Endothelial cell (in vitro differentiated cells): ENCODE results near the gene WWP2. TPM values are rescaled to one million over a fixed set of nuclear protein-coding genes. Genes with fewer than 3 reads are reported as not detected.

ENCODE experiments used
- DNase-seq: peaks from one replicate; pipeline ENCODE4 v3.0.0; 2021; ENCODE audit warnings: low spot score
- H3K27ac Mint-ChIP-seq: one replicate; pipeline ENCODE4 v1.8.0; 2021; ENCODE audit warnings: mixed read lengths, inconsistent platforms; ENCODE audit not compliant: unreplicated experiment
- H3K27me3 Mint-ChIP-seq: one replicate; pipeline ENCODE4 v1.8.0; 2021; ENCODE audit warnings: mild to moderate bottlenecking, moderate library complexity, mixed read lengths, inconsistent platforms; ENCODE audit not compliant: unreplicated experiment
- H3K36me3 Mint-ChIP-seq: one replicate; pipeline ENCODE4 v1.8.0; 2021; ENCODE audit warnings: mild to moderate bottlenecking, low read depth, mixed read lengths, inconsistent platforms; ENCODE audit not compliant: unreplicated experiment
- H3K4me1 Mint-ChIP-seq: one replicate; pipeline ENCODE4 v1.8.0; 2021; ENCODE audit warnings: mild to moderate bottlenecking, mixed read lengths, inconsistent platforms; ENCODE audit not compliant: unreplicated experiment
- H3K4me3 Mint-ChIP-seq: one replicate; pipeline ENCODE4 v1.8.0; 2021; ENCODE audit warnings: mild to moderate bottlenecking, mixed read lengths, inconsistent platforms; ENCODE audit not compliant: unreplicated experiment
- H3K9me3 Mint-ChIP-seq: one replicate; pipeline ENCODE4 v1.8.0; 2021; ENCODE audit warnings: mixed read lengths, inconsistent platforms; ENCODE audit not compliant: unreplicated experiment
- total RNA-seq: library from RNA; stranded (reverse); fragmentation: NEBNext Ultra II Directional; extraction: Animal tissue kit (Norgen Biotek cat#: 25700); gene quantifications from one replicate; pipeline ENCODE4 v1.2.1, GENCODE V29; 2021; ENCODE audit not compliant: unreplicated experiment
- TF ChIP-seq, protein P1 (sequence below): fragments of 200-600 bp; sonication (generic); IDR thresholded peaks from one replicate; pipeline ENCODE4 v1.5.0; 2021; ENCODE audit warnings: antibody characterized with exemption; ENCODE audit not compliant: unreplicated experiment

WWP2 gene
- total RNA-seq, 1 donor from 2014 or later: 35.3 TPM

DNA sequence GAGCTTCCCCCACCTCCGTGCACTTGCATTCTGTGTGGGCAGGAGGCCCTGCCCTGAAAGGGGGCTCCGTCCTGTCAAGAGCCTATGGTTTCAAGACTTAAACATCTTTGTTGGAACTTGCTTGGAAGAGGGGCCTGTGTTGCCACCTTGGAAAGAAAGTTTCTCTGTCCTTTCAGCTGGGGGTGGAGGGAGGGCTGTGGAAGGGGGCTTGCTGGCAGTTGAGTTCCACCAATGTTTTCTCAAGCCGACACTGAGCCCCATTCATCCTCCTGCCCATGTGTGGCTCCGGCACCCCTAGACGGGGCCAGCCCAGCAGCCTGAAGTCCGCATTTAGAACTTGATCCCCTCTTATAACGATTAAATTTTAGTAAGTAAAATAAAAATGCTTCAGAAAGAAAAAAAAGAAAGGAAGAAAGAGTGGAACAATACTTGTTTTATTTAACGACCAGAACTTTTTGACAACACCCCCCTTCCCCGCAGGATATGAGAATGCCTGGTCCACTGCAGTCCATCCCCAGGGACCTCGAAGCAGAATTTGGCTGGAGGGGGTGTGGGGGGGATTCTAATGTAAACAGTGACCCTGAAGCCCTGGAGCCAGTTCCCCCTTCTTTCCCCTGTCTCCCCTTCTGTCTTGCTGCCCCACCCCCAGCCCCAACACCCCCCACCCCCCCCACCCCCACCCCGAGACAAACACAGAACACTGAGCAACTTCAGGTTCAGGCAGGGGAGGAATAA is 162.1 kb downstream of the WWP2 start:
- no peak overlapping the region for H3K27ac Mint-ChIP-seq
- H3K4me3 Mint-ChIP-seq: no peak overlapping the region
- no peak for DNase-seq
- TF ChIP-seq, protein P1, sequence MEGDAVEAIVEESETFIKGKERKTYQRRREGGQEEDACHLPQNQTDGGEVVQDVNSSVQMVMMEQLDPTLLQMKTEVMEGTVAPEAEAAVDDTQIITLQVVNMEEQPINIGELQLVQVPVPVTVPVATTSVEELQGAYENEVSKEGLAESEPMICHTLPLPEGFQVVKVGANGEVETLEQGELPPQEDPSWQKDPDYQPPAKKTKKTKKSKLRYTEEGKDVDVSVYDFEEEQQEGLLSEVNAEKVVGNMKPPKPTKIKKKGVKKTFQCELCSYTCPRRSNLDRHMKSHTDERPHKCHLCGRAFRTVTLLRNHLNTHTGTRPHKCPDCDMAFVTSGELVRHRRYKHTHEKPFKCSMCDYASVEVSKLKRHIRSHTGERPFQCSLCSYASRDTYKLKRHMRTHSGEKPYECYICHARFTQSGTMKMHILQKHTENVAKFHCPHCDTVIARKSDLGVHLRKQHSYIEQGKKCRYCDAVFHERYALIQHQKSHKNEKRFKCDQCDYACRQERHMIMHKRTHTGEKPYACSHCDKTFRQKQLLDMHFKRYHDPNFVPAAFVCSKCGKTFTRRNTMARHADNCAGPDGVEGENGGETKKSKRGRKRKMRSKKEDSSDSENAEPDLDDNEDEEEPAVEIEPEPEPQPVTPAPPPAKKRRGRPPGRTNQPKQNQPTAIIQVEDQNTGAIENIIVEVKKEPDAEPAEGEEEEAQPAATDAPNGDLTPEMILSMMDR: no peak
- H3K9me3 Mint-ChIP-seq: no peaks in the 10 kb centered on the region
- H3K4me1 Mint-ChIP-seq: peaks cover 3% of the 10 kb centered on the region
- no peaks in the 10 kb centered on the region for H3K36me3 Mint-ChIP-seq
- H3K27me3 Mint-ChIP-seq: peaks cover 3% of the 10 kb centered on the region

DNA sequence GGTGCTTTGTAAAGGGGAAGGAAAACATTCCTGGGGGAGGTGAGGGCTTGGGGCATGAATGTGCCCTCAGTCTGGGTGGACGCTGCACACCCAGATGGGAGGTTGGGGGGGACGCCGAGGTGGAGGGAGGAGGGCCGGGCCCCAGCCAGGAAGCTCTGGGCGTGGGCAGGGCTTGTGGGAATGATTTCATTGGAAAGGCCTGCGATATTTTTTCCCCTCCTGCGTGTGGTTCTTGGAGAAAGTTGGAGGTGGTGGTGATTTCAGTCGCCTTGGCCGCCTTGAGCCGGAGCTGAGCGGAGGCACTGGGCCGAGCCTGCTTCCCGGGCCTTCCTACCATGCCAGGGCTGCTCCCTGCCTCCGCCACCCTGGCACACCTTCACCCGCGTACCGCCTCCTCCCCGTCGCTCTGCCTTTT is 162.7 kb downstream of the WWP2 start:
- Mint-ChIP-seq H3K9me3 (no peaks in the 10 kb centered on the region), H3K4me1 (peaks cover 3% of the 10 kb centered on the region), H3K27me3 (peaks cover 3% of the 10 kb centered on the region), H3K27ac (no peak overlapping the region), H3K4me3 (no peak overlapping the region), H3K36me3 (no peaks in the 10 kb centered on the region)
- TF ChIP-seq, protein P1: no peak
- DNase-seq: no peak

DNA sequence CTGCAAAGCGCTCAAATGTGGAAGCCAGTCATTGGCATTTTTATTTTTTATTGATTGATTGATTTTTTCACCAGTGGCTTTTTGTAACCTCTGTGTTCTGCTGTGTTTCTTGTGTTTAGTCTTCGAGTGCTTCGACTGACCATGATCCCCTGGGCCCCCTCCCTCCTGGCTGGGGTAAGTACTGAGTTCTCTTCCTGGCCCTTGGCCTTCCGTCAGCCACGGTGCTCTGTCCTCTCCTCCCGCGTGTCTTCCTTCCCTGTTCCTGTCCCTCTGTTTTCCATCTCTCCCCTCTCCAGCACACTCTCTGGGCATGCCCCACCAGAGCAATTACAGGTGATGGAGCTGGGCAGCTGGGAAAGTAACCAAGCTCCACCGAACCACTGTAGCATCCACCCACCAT is 163.2 kb downstream of the WWP2 start:
- no peak for DNase-seq
- H3K4me3 Mint-ChIP-seq: no peak overlapping the region
- no peak overlapping the region for H3K27ac Mint-ChIP-seq
- no peaks in the 10 kb centered on the region for H3K9me3 Mint-ChIP-seq
- H3K4me1 Mint-ChIP-seq: peaks cover 3% of the 10 kb centered on the region
- TF ChIP-seq, protein P1: no peak
- no peaks in the 10 kb centered on the region for H3K36me3 Mint-ChIP-seq
- H3K27me3 Mint-ChIP-seq: peaks cover 3% of the 10 kb centered on the region

DNA sequence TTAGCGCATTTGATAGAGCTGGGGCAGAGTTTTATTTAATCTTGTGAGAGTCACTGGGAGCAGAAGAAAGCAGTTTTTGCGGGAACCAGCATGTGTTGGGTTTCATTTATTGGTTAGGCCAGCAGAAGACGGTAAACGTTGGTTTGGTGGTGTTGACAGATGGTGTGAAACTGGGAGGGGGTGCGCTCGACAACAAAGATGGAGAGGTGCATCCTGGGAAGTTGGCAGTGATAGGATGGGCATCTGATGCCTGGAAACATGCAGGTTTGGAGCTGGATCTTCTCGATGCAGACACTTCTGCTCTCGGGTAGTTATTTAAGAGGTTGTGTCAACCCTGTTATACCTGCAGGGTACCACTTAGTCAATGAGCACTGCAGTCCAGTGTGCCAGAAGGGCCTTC is 164.1 kb downstream of the WWP2 start:
- no peak overlapping the region for H3K4me3 Mint-ChIP-seq
- H3K36me3 Mint-ChIP-seq: no peaks in the 10 kb centered on the region
- TF ChIP-seq, protein P1: no peak
- H3K9me3 Mint-ChIP-seq: no peaks in the 10 kb centered on the region
- H3K27ac Mint-ChIP-seq: no peak overlapping the region
- no peak for DNase-seq
- H3K27me3 Mint-ChIP-seq: peaks cover 5% of the 10 kb centered on the region
- peaks cover 3% of the 10 kb centered on the region for H3K4me1 Mint-ChIP-seq

DNA sequence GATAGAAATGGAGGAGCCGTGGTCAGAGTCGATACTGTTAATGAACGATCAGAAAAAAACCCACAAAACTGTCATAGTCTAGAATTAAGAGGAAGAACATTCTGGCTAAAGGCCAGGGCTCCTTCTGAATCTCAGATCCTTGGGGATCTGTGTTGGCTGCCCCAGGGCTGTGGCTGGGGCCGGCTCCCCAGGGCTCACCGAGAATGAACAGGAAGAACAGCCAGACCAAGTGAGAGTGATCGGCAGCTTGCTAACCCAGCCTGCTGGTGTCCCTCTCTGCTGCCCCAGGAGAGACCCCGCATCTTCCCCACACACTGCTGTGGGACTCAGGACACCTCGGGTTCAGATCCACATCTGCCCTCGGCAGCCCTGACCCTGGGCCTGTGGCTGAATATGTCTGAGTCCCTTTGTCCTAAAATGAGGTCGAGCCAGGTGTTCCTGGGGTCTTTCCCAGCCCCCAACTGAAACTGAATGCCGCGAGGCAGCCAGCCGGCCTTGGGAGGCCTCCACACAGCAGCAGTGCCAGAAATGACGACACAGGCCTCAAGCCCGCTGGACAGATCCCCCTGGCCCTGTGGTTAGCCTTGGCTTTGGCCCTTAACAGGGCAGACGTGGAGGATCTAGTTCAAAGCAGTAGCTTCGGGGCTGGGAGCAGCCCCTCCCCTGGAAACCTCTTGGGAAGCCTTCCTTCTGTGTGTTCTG is 165.1 kb downstream of the WWP2 start:
- Mint-ChIP-seq H3K9me3 (no peaks in the 10 kb centered on the region), H3K36me3 (no peaks in the 10 kb centered on the region), H3K4me1 (peaks cover 3% of the 10 kb centered on the region), H3K4me3 (no peak overlapping the region), H3K27ac (no peak overlapping the region), H3K27me3 (peaks cover 7% of the 10 kb centered on the region)
- DNase-seq: no peak
- TF ChIP-seq, protein P1: no peak
